Activated gamma-delta T cell (primary cell): Measurements from ENCODE around the gene GAS6.

Experiments
- DNase-seq: peaks from one replicate; lab custom pipeline; 2025; lab: John Stamatoyannopoulos, UW

The GAS6 gene

GRCh38 chr13:113851826-113852535, 11.9 kb downstream of the GAS6 start:
- DNase-seq, result no peak

GRCh38 chr13:113851480-113851803, 12.4 kb downstream of the GAS6 start:
- no peak for DNase-seq

- no peak for DNase-seq
Observed at GRCh38 chr13:113850722-113851479, 13.0 kb downstream of the GAS6 start.

GRCh38 chr13:113849981-113850721, 13.7 kb downstream of the GAS6 start:
- no peak for DNase-seq

GRCh38 chr13:113849546-113849945, 14.3 kb downstream of the GAS6 start:
- no peak for DNase-seq

- DNase-seq, result no peak
Observed at GRCh38 chr13:113848431-113849260, 15.2 kb downstream of the GAS6 start.

- no peak for DNase-seq
Observed at GRCh38 chr13:113848020-113848419, 15.9 kb downstream of the GAS6 start.

GRCh38 chr13:113846636-113847318, 17.1 kb downstream of the GAS6 start:
- DNase-seq, result no peak

- DNase-seq, result no peak
Observed at GRCh38 chr13:113845723-113846635, 17.9 kb downstream of the GAS6 start.

- no peak for DNase-seq
Observed at GRCh38 chr13:113845055-113845454, 18.8 kb downstream of the GAS6 start.

- no peak for DNase-seq
Observed at GRCh38 chr13:113843864-113844556, 19.9 kb downstream of the GAS6 start.

- DNase-seq, result no peak
Observed at GRCh38 chr13:113843063-113843654, 20.7 kb downstream of the GAS6 start.

GRCh38 chr13:113842336-113843062, 21.4 kb downstream of the GAS6 start:
- DNase-seq, result no peak

- no peak for DNase-seq
Observed at GRCh38 chr13:113841353-113841650, 22.6 kb downstream of the GAS6 start.

- no peak for DNase-seq
Observed at GRCh38 chr13:113840541-113841352, 23.1 kb downstream of the GAS6 start.

GRCh38 chr13:113839536-113840204, 24.2 kb downstream of the GAS6 start:
- no peak for DNase-seq

- DNase-seq, result no peak
Observed at GRCh38 chr13:113838711-113839201, 25.1 kb downstream of the GAS6 start.
